ENCODE measurements around the gene CGB2. TPM values are rescaled to one million over a fixed set of nuclear protein-coding genes. Genes with fewer than 3 reads are reported as not detected.
"Not testable (repeated sequence)": the region's sequence is repeated elsewhere in the genome, so short reads cannot be mapped to it uniquely, and the experiment has no call there.

CGB2 gene
- total RNA-seq, 1 experiment from 2014 or later = 0.77 TPM

DNA sequence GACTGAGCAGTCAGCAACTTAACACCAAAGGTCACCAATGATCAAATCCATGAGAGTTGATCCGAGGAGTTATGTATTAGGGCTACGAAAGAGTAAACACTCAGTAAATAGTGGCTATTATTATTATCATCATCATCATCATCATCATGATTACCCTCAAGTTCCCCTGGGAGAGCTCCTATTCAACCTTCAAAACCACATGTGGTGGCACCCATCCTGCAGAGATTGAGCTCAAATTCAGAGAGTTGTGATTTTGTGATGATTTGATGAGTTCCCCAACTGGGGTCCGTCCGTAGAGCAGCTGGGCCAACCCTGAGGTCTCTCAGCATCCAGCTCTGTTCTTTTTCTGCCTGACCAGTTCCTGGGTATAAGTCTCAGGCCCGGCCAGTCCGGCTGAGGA lies 6.6 kb upstream of the CGB2 start:
- H3K18ac ChIP-seq (ENCODE audit: insufficient read length, low read depth, low read length); H4K20me1 ChIP-seq (ENCODE audit: control insufficient read depth, insufficient read depth, insufficient read length); H4K8ac ChIP-seq (replicated peaks; ENCODE audit: insufficient read length, low read depth, low read length); H3K27ac ChIP-seq (ENCODE audit: insufficient read length, low read depth, low read length); DNase-seq; H2BK120ac ChIP-seq (ENCODE audit: low read depth, low read length, poor library complexity, severe bottlenecking); H3K9me3 Mint-ChIP-seq; H4K91ac ChIP-seq (ENCODE audit: insufficient read length, low read depth, low read length); H3K56ac ChIP-seq (ENCODE audit: insufficient read length, low read depth, low read length); H2BK15ac ChIP-seq (ENCODE audit: low read depth, low read length); H2AFZ ChIP-seq (ENCODE audit: low read length); H2BK12ac ChIP-seq (ENCODE audit: insufficient read length, low read depth, low read length); H3K4ac ChIP-seq (ENCODE audit: low read depth, low read length); H4K5ac ChIP-seq (ENCODE audit: insufficient read length, low read depth, low read length); H3T11ph ChIP-seq (ENCODE audit: low read length); H3K9ac ChIP-seq (ENCODE audit: extremely low read depth, insufficient read length, low read length); H2BK20ac ChIP-seq (ENCODE audit: low read depth, low read length, poor library complexity, severe bottlenecking); H3K36me3 Mint-ChIP-seq (ENCODE audit: insufficient read depth in 1 of 3, low read depth in 3 of 3); H3K4me1 ChIP-seq (ENCODE audit: insufficient read depth, low read length); H3K27me3 ChIP-seq (ENCODE audit: insufficient read depth, low read length); H3K79me2 ChIP-seq (ENCODE audit: insufficient read depth, low read length); H3K9me3 ChIP-seq (ENCODE audit: control insufficient read depth, low read depth, low read length); H2BK5ac ChIP-seq (ENCODE audit: insufficient read length, low read length); H3K4me2 ChIP-seq (ENCODE audit: insufficient read depth, insufficient read length, low read length); H3K27ac Mint-ChIP-seq; H3K14ac ChIP-seq (ENCODE audit: insufficient read depth, low read length); H3K4me3 Mint-ChIP-seq; H3K23me2 ChIP-seq (ENCODE audit: insufficient read length, low read depth, low read length, poor library complexity, severe bottlenecking); H2AK5ac ChIP-seq (ENCODE audit: insufficient read length, low read length); H3K79me1 ChIP-seq (ENCODE audit: insufficient read depth, low read depth, low read length, poor library complexity, severe bottlenecking); H3K23ac ChIP-seq (ENCODE audit: insufficient read length, low read depth, low read length): not testable (repeated sequence)
- H3K4me1 Mint-ChIP-seq = peaks cover 8 to 14% of the 10 kb centered on the region in 2 experiments
- H3K27me3 Mint-ChIP-seq (ENCODE audit: low read depth) = peaks cover 44% of the 10 kb centered on the region
- WGBS (ENCODE audit: extremely low coverage, insufficient read length, low lambda C conversion rate) = no CpG with 5 or more reads among the region's 6 CpGs

DNA sequence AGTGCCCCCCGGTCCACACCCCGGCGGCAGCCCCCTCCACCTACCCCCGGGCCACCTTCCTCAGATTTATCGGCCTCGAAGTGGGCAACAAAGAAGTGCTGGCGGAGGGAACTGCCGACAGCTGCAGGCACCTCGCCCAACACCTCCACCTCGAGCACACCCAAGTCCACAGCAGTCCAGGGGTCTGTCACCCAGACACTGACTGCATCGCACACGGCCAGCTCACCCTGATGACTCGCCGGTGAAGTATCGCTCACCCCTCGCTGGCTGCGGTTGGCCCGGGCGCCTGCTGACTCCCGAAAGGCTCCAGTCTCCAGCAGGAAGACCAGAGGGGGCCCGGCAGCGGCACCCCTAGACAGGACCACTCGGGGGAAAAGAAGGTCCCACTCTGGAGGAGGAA lies 6.1 kb upstream of the CGB2 start:
- not testable (repeated sequence) for H2BK15ac ChIP-seq (ENCODE audit: low read depth, low read length); H3K4me2 ChIP-seq (ENCODE audit: insufficient read depth, insufficient read length, low read length)

More for the DNA sequence above, 6.1 kb upstream of the CGB2 start:
- not testable (repeated sequence) for H4K5ac ChIP-seq (ENCODE audit: insufficient read length, low read depth, low read length); H3K4me3 Mint-ChIP-seq; DNase-seq; H2BK12ac ChIP-seq (ENCODE audit: insufficient read length, low read depth, low read length); H3K9me3 ChIP-seq (ENCODE audit: control insufficient read depth, low read depth, low read length); H3K23ac ChIP-seq (ENCODE audit: insufficient read length, low read depth, low read length); H3K9me3 Mint-ChIP-seq; H2BK5ac ChIP-seq (ENCODE audit: insufficient read length, low read length); H3K56ac ChIP-seq (ENCODE audit: insufficient read length, low read depth, low read length); H3K27ac ChIP-seq (ENCODE audit: insufficient read length, low read depth, low read length); H3K4ac ChIP-seq (ENCODE audit: low read depth, low read length); H2AK5ac ChIP-seq (ENCODE audit: insufficient read length, low read length); H3K9ac ChIP-seq (ENCODE audit: extremely low read depth, insufficient read length, low read length); H3K79me2 ChIP-seq (ENCODE audit: insufficient read depth, low read length); H3K36me3 Mint-ChIP-seq (ENCODE audit: insufficient read depth in 1 of 3, low read depth in 3 of 3); H2AFZ ChIP-seq (ENCODE audit: low read length); H3K79me1 ChIP-seq (ENCODE audit: insufficient read depth, low read depth, low read length, poor library complexity, severe bottlenecking); H3K14ac ChIP-seq (ENCODE audit: insufficient read depth, low read length); H3K27me3 ChIP-seq (ENCODE audit: insufficient read depth, low read length); H3K4me1 ChIP-seq (ENCODE audit: insufficient read depth, low read length); H4K8ac ChIP-seq (replicated peaks; ENCODE audit: insufficient read length, low read depth, low read length); H4K20me1 ChIP-seq (ENCODE audit: control insufficient read depth, insufficient read depth, insufficient read length); H3K18ac ChIP-seq (ENCODE audit: insufficient read length, low read depth, low read length); H2BK20ac ChIP-seq (ENCODE audit: low read depth, low read length, poor library complexity, severe bottlenecking); H3K4me1 Mint-ChIP-seq; H2BK120ac ChIP-seq (ENCODE audit: low read depth, low read length, poor library complexity, severe bottlenecking); H3T11ph ChIP-seq (ENCODE audit: low read length); H4K91ac ChIP-seq (ENCODE audit: insufficient read length, low read depth, low read length); H3K23me2 ChIP-seq (ENCODE audit: insufficient read length, low read depth, low read length, poor library complexity, severe bottlenecking); H3K27ac Mint-ChIP-seq
- no CpG with 5 or more reads among the region's 23 CpGs for WGBS (ENCODE audit: extremely low coverage, insufficient read length, low lambda C conversion rate)
- peaks cover 42% of the 10 kb centered on the region for H3K27me3 Mint-ChIP-seq (ENCODE audit: low read depth)

Data from H9 (cell line).